ENCODE results near the gene ITPR2. TPM values are rescaled to one million over a fixed set of nuclear protein-coding genes. Genes with fewer than 3 reads are reported as not detected.

The ITPR2 gene
- total and polyA plus RNA-seq, 2 of the 13 experiments (the other 11 are each of a cell fraction or from before 2014, with no cell fraction given): 31.9 to 81.9 TPM

- TF ChIP-seq PRDM15 (CRISPR knock-in tag; IDR thresholded peaks at IDR 0.05): no peak
- no peak for TF ChIP-seq ATF3 (CRISPR knock-in tag; IDR thresholded peaks at IDR 0.05)
- TF ChIP-seq SOX13 (IDR thresholded peaks at IDR 0.05): no peak
- no peak for TF ChIP-seq SOX13 (CRISPR knock-in tag; conservative IDR thresholded peaks at IDR 0.05 in 1 of 2, IDR thresholded peaks at IDR 0.05 in 1 of 2)
- TF ChIP-seq ZNF383 (CRISPR knock-in tag; IDR thresholded peaks at IDR 0.05; ENCODE audit: borderline replicate concordance): no peak
- no peak for TF ChIP-seq SRY (CRISPR knock-in tag; IDR thresholded peaks at IDR 0.05)
- TF ChIP-seq MIXL1 (CRISPR knock-in tag; IDR thresholded peaks at IDR 0.05): no peak
- TF ChIP-seq ZNF563 (CRISPR knock-in tag; IDR thresholded peaks at IDR 0.05): no peak
- TF ChIP-seq ZBTB46 (CRISPR knock-in tag; IDR thresholded peaks at IDR 0.05; ENCODE audit: borderline replicate concordance): no peak
- no peak for TF ChIP-seq ZC3H13 (CRISPR knock-in tag; IDR thresholded peaks at IDR 0.05)
- TF ChIP-seq ATF1 (CRISPR knock-in tag; IDR thresholded peaks at IDR 0.05): no peak
Observed at GRCh38 chr12:26818201-26818600, 14.8 kb downstream of the ITPR2 start (continued).
